SK-N-SH treated with all-trans-retinoic acid at 6 μM for 48 hours (cell line): ENCODE measurements around the gene KRTAP1-1.

ENCODE experiments used
- ARNTL ChIP-seq: fragments of 450-650 bp; formaldehyde crosslinking; IDR thresholded peaks from 2 replicates; pipeline ENCODE4 v1.5.0; 2020; ENCODE audit warnings: low read depth, mild to moderate bottlenecking, moderate library complexity, borderline replicate concordance
- ISL1 ChIP-seq: fragments of 250-450 bp; sonication (Bioruptor Pico); IDR thresholded peaks from 2 replicates; pipeline ENCODE4 v2.1.2; 2022; ENCODE audit warnings: mild to moderate bottlenecking, moderate library complexity
- POU6F1 ChIP-seq: fragments of 250-450 bp; sonication (Bioruptor Pico); IDR thresholded peaks from 2 replicates; pipeline ENCODE4 v1.8.0; 2021; ENCODE audit warnings: low read depth, mild to moderate bottlenecking, moderate library complexity, borderline replicate concordance

GRCh38 chr17:41061964-41062363 is 20.7 kb upstream of the KRTAP1-1 start:
- TF ChIP-seq ISL1 (CRISPR knock-in tag) (no peak), ARNTL (CRISPR knock-in tag) (no peak), POU6F1 (CRISPR knock-in tag) (no peak)
